HL-60/S4 (cell line): Measurements from ENCODE around the gene EBNA1BP2.

Experiments
- in situ Hi-C: fragments of 300-500 bp; cut with MboI; formaldehyde crosslinking; loops from 2 replicates; pipeline ENCODE4 v1.14.3; 2022; ENCODE audit warnings: low sequenced_read_pairs

Gene EBNA1BP2

GRCh38 chr1:43123031-43123430, 49.1 kb downstream of the EBNA1BP2 start:
- in situ Hi-C loops = loop anchor here (25.0 kb wide), 1 partner anchor 511 kb away; no protein-coding TSS in a partner anchor

- in situ Hi-C loops = loop anchor here (25.0 kb wide), 1 partner anchor 509 kb away; no protein-coding TSS in a partner anchor
Measured at GRCh38 chr1:43121256-43121900, 50.7 kb downstream of the EBNA1BP2 start.

GRCh38 chr1:43119928-43120586, 52.0 kb downstream of the EBNA1BP2 start:
- in situ Hi-C loops = loop anchor here (25.0 kb wide), 1 partner anchor 508 kb away; no protein-coding TSS in a partner anchor
